ES-I3 (cell line): ENCODE data around the gene SCGB3A1.

Source experiments
- H3K36me3 ChIP-seq: 2 replicates; pipeline ENCODE4 v1.6.1; 2013; ENCODE audit warnings: mild to moderate bottlenecking, low read length, control low read depth, moderate library complexity; ENCODE audit not compliant: insufficient read depth
- H3K4me1 ChIP-seq: 2 replicates; pipeline ENCODE4 v1.6.1; 2013; ENCODE audit warnings: mild to moderate bottlenecking, control low read depth, low read length; ENCODE audit not compliant: insufficient read depth
- H3K9ac ChIP-seq: 2 replicates; pipeline ENCODE4 v1.6.1; 2013; ENCODE audit warnings: low read depth, mild to moderate bottlenecking, low read length, moderate library complexity
- H3K9me3 ChIP-seq: 2 replicates; pipeline ENCODE4 v1.6.1; 2013; ENCODE audit warnings: mild to moderate bottlenecking, low read length, moderate library complexity; ENCODE audit not compliant: control insufficient read depth, insufficient read depth

Gene SCGB3A1

GRCh38 chr5:180555168-180555921 is 36.0 kb downstream of the SCGB3A1 start:
- peaks cover 9% of the 10 kb centered on the region for H3K36me3 ChIP-seq
- no peaks in the 10 kb centered on the region for H3K9me3 ChIP-seq
- H3K4me1 ChIP-seq = no peaks in the 10 kb centered on the region
- no peak overlapping the region for H3K9ac ChIP-seq

GRCh38 chr5:180553530-180553929 is 37.8 kb downstream of the SCGB3A1 start:
- H3K9ac ChIP-seq = no peak overlapping the region
- H3K4me1 ChIP-seq = no peaks in the 10 kb centered on the region
- peaks cover 9% of the 10 kb centered on the region for H3K36me3 ChIP-seq
- H3K9me3 ChIP-seq = no peaks in the 10 kb centered on the region

DNA sequence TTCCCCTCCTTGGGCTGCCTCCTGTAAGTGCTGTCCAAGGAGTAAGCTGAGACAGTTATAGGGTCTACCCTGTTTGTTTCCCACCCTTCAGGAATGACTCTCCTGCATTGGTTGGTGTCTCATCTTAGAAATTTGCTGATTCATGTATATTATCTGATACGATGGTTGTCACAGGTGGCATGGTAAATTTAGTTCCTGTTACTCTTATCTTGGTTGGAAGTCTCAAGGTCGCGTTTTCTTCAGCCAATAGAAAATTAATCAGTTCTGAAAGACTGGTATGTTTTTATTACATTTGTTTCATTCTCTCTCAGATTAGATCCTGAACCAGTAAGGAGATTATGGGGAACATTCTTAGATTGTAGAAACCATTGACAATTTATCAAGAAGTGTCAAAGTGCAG is 42.7 kb downstream of the SCGB3A1 start:
- Histone ChIP-seq H3K9me3 (no peaks in the 10 kb centered on the region), H3K4me1 (no peaks in the 10 kb centered on the region), H3K9ac (no peak overlapping the region), H3K36me3 (peaks cover 5% of the 10 kb centered on the region; the same call in 1 of the 2 replicates)

DNA sequence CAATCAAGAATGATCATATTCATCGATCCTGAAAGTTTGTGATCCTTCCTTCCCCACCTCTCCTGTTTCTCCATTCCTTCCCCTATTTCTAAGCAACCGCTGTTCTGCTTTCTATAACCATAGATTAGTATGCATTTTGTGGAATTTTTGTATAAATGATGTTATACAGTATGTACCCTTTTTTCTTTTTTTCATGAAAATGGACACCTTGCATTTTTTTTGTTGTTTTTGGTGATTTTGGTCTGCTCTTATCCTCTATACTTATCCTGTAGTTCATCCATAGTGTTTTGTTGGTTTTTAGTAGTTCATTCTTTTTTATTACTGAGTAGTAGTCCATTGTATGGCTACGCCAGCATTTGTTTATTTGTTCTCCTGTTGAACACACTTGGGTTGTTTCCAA is 46.1 kb downstream of the SCGB3A1 start:
- H3K9ac ChIP-seq = no peak overlapping the region
- no peaks in the 10 kb centered on the region; the same call in 1 of the 2 replicates for H3K36me3 ChIP-seq
- H3K9me3 ChIP-seq = no peaks in the 10 kb centered on the region
- H3K4me1 ChIP-seq = no peaks in the 10 kb centered on the region

DNA sequence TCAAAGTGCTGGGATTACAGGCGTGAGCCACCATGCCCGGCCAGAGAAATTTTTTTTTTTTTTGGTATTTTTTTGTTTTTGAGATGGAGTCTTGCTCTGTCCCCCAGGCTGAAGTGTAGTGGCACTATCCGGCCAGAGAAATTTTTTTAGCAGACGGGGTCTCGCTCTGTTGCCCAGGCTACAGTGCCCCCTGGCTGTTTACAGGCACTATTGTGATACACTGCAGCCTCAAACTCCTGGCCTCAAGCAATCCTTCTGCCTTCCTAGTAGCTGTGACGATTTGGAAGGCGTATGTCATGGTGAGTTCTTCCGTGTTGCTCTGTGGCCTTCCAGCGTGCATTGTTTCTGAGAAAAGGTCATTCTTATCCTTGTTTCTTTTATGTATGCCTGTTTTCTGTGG is 49.6 kb downstream of the SCGB3A1 start:
- no peaks in the 10 kb centered on the region for H3K9me3 ChIP-seq
- no peaks in the 10 kb centered on the region for H3K4me1 ChIP-seq
- no peak overlapping the region for H3K9ac ChIP-seq
- no peaks in the 10 kb centered on the region for H3K36me3 ChIP-seq
